K562 (cell line): Measurements from ENCODE around the gene CALHM4. TPM values are rescaled to one million over a fixed set of nuclear protein-coding genes. Genes with fewer than 3 reads are reported as not detected.
A peak's percentile ranks its signal among the peaks of the same experiment; 100 is the strongest.

Source experiments
- CTCF ChIP-seq, 3 experiments: IDR thresholded peaks in 2 of 3; conservative IDR thresholded peaks in 1 of 3; 2 replicates each; pipeline ENCODE4 v1.5.1; 2011 to 2012; ENCODE audit warnings: low read length in 3 of 3, mild to moderate bottlenecking in 3 of 3, control low read depth in 2 of 3, improper control_type of control experiment in 1 of 3, inconsistent platforms in 1 of 3, low read depth in 1 of 3, mixed read lengths in 1 of 3, moderate library complexity in 1 of 3; ENCODE audit not compliant: insufficient read depth in 2 of 3
- CXXC5 ChIP-seq: fragments of 250-450 bp; sonication (Bioruptor Pico); IDR thresholded peaks from 2 replicates; pipeline ENCODE4 v1.8.0; 2022; ENCODE audit warnings: inconsistent platforms, mild to moderate bottlenecking, moderate library complexity
- GTF3C2 ChIP-seq: IDR thresholded peaks from 3 replicates; pipeline ENCODE4 v1.6.1; 2011; ENCODE audit warnings: borderline replicate concordance, mild to moderate bottlenecking, moderate library complexity; ENCODE audit not compliant: insufficient read length; ENCODE audit errors: extremely low read depth
- JUN ChIP-seq, 2 experiments: sonication (generic) in 1 of 2; formaldehyde crosslinking in 1 of 2; IDR thresholded peaks; 2 replicates each; pipeline versions ENCODE4 v1.6.1 to v1.8.0; 2012 to 2022; ENCODE audit warnings: borderline replicate concordance in 2 of 2, mild to moderate bottlenecking in 2 of 2, improper control_type of control experiment in 1 of 2, low read depth in 1 of 2, low read length in 1 of 2, missing genetic modification reagents in 1 of 2
- JUND ChIP-seq, 2 experiments: IDR thresholded peaks; 2 replicates in 1 of 2; 3 replicates in 1 of 2; pipeline ENCODE4 v1.6.1; 2011; ENCODE audit warnings: borderline replicate concordance in 2 of 2, low read depth in 2 of 2, low read length in 2 of 2, improper control_type of control experiment in 1 of 2, missing biosample characterization in 1 of 2, missing genetic modification characterization in 1 of 2, missing genetic modification reagents in 1 of 2
- KDM1A ChIP-seq, 2 experiments: fragments of 450-650 bp; IDR thresholded peaks; 2 replicates each; pipeline ENCODE4 v1.6.1; 2016; ENCODE audit warnings: mild to moderate bottlenecking in 2 of 2
- SMARCE1 ChIP-seq: fragments of 450-650 bp; IDR thresholded peaks from 2 replicates; pipeline ENCODE4 v1.7.1; 2016; ENCODE audit warnings: mild to moderate bottlenecking
- TAF1 ChIP-seq: IDR thresholded peaks from 2 replicates; pipeline ENCODE4 v1.6.1; 2011; ENCODE audit warnings: mild to moderate bottlenecking, low read length, moderate library complexity; ENCODE audit not compliant: insufficient read depth, control insufficient read depth, severe bottlenecking; ENCODE audit errors: extremely low read depth
- ZNF12 ChIP-seq: sonication (generic); formaldehyde crosslinking; IDR thresholded peaks from 2 replicates; pipeline ENCODE4 v1.4.0; 2020; ENCODE audit warnings: mild to moderate bottlenecking, missing genetic modification reagents
- ZNF212 ChIP-seq: fragments of 450-650 bp; formaldehyde crosslinking; IDR thresholded peaks from 2 replicates; pipeline ENCODE4 v1.4.0; 2020; ENCODE audit warnings: mild to moderate bottlenecking
- ZNF239 ChIP-seq: fragments of 250-450 bp; sonication (Bioruptor Pico); IDR thresholded peaks from 2 replicates; pipeline ENCODE4 v1.4.0; 2020; ENCODE audit warnings: mild to moderate bottlenecking
- ZNF592 ChIP-seq: fragments of 450-650 bp; IDR thresholded peaks from 2 replicates; pipeline ENCODE4 v1.6.1; 2017; ENCODE audit warnings: antibody characterized with exemption, mild to moderate bottlenecking
- ZNF655 ChIP-seq: fragments of 250-450 bp; sonication (Bioruptor Pico); IDR thresholded peaks from 2 replicates; pipeline ENCODE4 v1.5.0; 2021
- polyA plus RNA-seq, 8 experiments: library from polyadenylated mRNA; depleted of rRNA in 4 of 8; stranded (reverse) in 5 of 8; unstranded in 3 of 8; fragments of >200 nt; fragmentation: Nextera tagmentation in 2 of 8; fragmentation: Illumina TruSeq in 1 of 8; extraction: Ambion mirVana in 2 of 8; extraction: Trizol in 1 of 8; gene quantifications; 2 replicates each; pipeline versions ENCODE4 v1.2.1 to v1.2.3, GENCODE V29; 2011 to 2014; ENCODE audit warnings: inconsistent platforms in 1 of 8, missing spikeins in 1 of 8
- total RNA-seq, 7 experiments: library from RNA; depleted of rRNA in 6 of 7; stranded (reverse); fragments of >200 nt in 6 of 7; fragmentation: Illumina TruSeq in 2 of 7; extraction: Trizol in 2 of 7; gene quantifications; 2 replicates each; pipeline versions ENCODE4 v1.2.1 to v1.2.3, GENCODE V29; 2011 to 2021; ENCODE audit warnings: low replicate concordance in 1 of 7

CALHM4 gene
- total and polyA plus RNA-seq, 9 of the 15 experiments (the other 6 are each of a cell fraction or from before 2014, with no cell fraction given), result not detected

GRCh38 chr6:116570856-116571682 lies 17.5 kb downstream of the CALHM4 start, which contains the start of gene RWDD1 (continued):
- TF ChIP-seq CTCF (IDR thresholded peaks at IDR 0.05 in 2 of 3, conservative IDR thresholded peaks at IDR 0.05 in 1 of 3; ENCODE audit: insufficient read depth in 2 of 3, low read depth in 1 of 3, low read length in 3 of 3), result peak; percentile 6 to 26 (median 13); a peak in 1 of 6 replicates
- peak; percentile 51; the same call in 1 of the 2 replicates for TF ChIP-seq SMARCE1
- TF ChIP-seq ZNF655 (CRISPR knock-in tag), result no peak
- no peak for TF ChIP-seq GTF3C2
- TF ChIP-seq JUN (IDR thresholded peaks at IDR 0.05; ENCODE audit: borderline replicate concordance, low read depth, low read length), result peak; percentile 72; the same call in 1 of the 2 replicates
- 0 out of 2 replicates have a peak, but pooled peaks have one; percentile 29 for TF ChIP-seq JUN (CRISPR knock-in tag; IDR thresholded peaks at IDR 0.05; ENCODE audit: borderline replicate concordance)
- peak; percentile 87 for TF ChIP-seq CXXC5 (CRISPR knock-in tag)
- peak in 1 of 2 experiments; percentile 73; a peak in 3 of 4 replicates for TF ChIP-seq KDM1A (IDR thresholded peaks at IDR 0.05)
- peak; percentile 43; the same call in 1 of the 2 replicates for TF ChIP-seq ZNF239
- no peak for TF ChIP-seq ZNF592
- peak; percentile 69 for TF ChIP-seq TAF1
- TF ChIP-seq ZNF212 (CRISPR knock-in tag), result peak; percentile 25; the same call in 1 of the 2 replicates
- TF ChIP-seq JUND (IDR thresholded peaks at IDR 0.05; ENCODE audit: borderline replicate concordance, low read depth, low read length), result peak; percentile 69
- TF ChIP-seq JUND (tag; IDR thresholded peaks at IDR 0.05; ENCODE audit: borderline replicate concordance, low read depth, low read length), result peak; percentile 28; the same call in 1 of the 3 replicates
- TF ChIP-seq ZNF12 (CRISPR knock-in tag), result 0 out of 2 replicates have a peak, but pooled peaks have one; percentile 7
